HG03097 (cell line): ENCODE results near the gene PSMB7.

Experiments
- ATAC-seq: cut with Tn5 transposase; IDR thresholded peaks from one replicate; pipeline ENCODE4 v1.9.1; 2021; ENCODE audit not compliant: unreplicated experiment, low FRiP score

The PSMB7 gene

DNA sequence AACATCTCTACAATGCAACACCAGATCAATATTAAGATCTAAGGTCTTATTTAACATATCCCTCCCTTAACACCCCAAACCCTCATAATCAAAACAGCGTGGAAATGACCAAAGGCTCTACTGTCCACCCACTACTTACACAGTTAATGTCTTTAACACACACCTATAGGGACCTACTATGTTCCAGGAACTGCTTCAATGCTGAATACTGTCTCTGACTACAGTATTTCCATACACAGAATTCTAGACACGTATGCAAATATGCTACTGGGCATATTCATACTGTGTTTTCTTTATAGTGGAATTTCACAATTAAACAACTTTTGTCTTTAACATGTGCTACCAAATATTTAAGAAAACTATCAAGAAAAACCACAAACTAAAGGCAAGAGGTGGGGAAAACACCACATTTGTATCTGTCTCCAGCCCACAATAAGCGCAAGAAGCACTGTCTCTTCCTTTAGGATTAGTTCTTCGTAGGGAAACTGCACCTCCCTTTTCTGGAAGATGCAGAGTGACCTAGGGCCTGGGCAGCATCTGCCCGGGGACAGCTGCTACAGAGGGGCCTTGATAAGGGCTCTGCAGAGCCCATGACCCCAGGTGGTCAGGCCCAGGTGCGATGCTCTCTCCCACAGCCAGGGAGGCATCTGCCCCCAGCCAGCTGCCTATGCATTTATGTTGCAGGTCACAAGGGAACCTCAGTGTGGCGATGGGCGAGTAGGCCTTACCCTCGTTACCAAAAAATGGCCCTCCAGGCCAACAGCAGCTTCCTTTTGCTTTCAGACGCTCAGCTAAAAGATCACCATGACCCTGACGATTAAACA is 55.2 kb downstream of the PSMB7 start:
- no peak for ATAC-seq

DNA sequence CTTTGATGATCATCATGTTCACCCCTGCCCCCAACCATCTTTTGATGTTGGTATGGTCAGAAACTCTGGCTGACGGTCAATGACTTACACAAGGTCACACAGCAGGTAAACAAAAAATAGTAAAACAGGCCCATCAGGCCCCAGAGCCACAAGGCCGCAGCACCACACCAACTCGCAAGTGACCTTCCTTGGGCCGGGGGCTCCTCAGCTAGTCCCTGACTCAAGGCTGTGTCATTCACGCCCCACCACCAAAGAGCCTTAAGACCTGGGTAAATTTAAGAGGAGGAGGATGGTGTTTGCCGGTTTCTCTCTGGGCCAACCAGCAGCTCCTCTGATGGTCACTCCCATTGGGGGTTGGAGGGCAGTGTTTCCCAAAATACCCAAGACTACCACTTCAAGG is 55.8 kb downstream of the PSMB7 start:
- no peak for ATAC-seq

DNA sequence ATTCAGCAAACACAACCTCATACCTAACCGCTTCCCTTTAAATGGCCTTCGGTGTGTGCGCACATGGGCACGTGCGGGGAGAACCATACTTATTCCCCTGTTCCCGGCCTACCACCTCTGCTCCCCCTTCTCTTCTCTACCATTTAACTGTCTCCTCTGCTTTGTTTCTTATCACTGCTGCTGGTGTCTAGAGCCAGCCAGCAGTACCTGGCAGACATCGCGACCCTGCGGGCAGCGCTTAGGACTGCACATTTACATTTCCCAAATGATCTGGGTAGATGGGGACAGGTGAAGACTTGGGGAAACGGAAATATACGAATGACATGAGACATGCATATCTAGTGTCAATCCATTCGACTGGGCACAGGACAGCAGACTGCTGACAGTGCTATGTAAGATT is 56.6 kb downstream of the PSMB7 start:
- no peak for ATAC-seq

DNA sequence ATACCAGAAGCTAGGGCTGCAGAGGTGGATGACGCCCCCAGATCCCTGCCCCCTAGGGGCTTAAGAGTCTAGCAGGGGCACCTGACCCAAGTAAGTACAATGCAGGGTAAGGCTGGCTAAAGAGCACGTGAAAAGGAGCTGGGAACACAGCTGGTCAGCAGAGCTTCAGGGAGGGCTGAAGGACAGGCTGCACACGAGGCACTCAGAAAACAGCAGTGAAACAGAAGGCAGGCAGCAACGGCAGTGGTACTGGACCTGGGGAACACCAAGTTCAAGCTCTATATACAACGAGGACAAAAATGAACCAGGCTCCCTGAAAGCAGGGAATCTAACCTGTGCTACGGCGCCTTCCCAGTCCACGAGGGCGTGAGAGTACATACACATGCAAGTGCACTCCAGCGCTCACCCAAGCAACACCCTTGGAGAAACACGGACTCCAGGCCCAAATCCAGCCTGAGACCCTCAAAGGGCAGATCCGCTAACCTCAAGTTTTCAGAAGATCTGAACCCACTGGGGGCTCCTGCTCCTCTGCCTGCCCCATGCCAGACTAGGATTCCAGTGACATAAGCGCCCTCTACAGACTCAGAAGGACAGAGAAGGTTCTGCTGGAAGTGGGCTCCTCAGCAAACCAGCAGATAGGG is 57.4 kb downstream of the PSMB7 start:
- ATAC-seq = no peak

DNA sequence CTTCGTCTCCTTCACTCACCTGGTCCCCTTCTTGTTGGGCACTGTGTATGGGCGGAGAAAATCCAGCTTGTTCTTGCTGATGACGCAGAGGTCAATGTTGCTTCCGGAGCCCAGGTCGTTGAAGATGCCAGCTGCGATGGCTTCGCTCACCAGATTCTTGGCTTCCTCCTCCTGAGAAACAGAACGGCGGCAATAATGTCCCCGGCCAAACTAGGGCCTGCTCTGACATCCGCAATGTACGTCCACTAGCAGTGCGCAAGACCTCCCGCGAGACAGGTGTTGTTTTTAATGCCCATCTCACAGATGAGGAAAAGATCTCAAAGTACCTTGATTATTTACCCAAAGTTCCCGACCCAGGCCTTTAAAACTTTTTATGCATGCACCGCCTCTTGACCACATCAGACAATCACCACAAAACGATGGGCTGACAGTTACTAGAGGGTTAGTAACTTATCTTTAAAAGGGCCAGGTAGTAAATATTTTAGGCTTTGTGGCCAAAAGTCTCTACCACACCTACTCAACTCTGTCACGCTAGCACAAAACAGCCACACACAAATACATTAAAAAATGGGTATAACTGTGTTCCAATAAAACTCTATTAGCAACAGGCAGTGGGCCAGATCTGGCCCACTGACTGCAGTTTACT is 58.4 kb downstream of the PSMB7 start:
- no peak for ATAC-seq

DNA sequence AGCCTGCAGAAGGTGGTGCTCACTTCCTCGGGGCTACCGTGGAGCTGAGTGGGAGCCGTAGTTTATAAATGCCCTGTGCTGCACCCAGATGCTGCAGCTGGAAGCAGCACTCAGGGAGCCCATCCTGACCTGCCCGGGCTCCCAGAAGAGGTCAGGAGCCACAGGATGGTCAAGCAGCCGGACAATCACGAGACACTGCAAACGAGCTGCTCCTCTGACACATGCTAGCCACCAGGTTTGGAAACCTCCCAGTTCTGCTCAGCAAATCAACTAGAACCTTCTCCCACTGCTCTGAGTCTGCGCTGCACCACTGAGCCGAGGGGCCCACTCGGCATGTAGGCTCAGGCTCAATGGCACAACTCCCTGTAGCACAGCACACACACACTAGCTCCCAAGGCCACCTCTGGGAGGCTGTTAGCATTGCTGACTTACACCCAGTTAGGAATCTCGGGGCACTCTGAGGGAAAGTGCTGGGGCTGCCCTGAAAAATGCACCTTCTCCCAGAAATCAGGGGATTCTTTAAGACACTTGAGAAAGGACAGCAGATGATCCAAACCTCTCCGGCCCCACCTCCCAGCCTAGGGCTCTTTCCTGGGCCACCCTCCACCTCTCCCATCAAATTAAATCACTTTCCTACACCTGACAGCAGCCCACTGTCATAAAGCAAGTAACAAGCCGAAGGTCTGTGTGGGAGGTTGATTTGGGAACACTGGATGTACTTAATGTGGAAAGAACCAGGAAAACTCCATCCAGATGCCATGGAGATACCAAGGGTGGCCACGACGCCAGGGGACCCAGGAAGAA is 59.1 kb downstream of the PSMB7 start:
- no peak for ATAC-seq

DNA sequence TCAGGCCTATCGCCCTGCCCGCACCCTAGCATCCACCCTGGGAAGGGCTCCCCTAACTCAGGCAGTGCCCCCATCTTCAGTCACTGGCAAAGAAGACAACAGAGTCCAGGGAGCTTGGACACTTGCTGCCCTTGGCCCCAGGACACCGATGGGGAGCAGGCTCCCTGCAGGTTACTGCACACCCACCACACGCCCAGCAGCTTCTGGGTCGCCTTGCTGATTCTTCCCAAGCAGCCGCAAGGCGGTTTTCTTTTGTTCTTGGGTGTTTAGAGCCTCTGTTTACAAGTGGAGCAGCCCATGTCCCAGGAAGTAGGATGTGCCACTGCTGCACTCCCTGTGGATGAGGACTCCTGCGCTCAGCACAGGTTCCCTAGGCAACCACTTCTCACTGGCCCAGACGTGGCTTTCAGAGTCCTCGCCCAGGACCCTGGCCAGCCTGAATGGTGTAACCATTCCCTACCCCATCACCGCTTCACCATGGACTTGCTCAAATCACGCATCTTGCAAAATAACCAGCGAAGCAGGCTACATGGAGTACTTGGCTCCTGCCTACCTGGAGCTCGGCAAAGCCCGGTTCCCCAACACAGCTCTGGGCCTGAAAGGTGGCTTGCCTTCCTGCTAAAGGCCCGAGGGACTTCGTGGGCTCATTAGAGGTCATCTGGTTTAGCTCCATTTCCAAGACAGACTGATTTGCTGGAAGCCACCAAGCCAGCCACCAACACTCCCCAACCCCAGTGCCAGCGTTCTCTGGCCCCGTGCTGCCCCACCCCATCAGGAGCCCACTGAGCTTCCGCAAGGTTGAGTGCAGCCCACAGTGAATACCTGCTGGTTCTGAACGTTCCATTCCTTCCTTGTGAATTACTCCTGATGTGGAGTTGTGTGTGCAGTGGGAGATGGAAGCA is 60.0 kb downstream of the PSMB7 start:
- no peak for ATAC-seq

DNA sequence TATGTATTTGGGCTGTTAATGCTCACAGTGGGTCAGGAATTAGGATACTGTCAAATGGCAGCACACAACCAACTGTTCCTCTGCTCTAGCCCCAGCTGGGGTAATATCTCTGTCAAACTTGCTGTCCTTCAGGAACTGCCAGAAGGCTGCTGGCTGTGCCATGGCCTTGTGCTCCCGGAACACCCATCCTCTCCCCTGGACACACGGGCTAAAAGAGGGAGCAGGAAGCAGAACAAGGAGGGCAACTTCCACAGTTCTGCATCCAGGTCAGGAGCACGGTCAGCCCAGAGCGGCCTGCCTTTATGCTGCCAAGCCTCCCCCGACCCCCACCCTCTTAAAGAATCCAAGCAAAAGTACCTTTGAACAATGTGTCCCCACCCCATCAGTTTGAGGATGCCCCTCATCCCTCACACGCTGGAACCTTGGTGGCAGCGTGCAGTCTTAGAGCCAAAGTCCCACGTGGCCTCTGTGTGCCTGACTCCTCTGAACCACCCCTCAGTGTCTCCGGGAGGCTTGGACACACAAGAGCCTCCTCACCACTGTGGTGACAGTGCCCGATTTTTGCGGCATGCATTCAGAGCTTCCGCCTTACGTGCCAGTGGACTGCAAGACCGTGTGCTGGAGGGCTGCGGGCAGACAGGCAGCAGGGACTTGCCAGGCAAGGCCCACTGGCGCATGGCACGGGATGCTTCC is 60.8 kb downstream of the PSMB7 start:
- ATAC-seq = no peak

DNA sequence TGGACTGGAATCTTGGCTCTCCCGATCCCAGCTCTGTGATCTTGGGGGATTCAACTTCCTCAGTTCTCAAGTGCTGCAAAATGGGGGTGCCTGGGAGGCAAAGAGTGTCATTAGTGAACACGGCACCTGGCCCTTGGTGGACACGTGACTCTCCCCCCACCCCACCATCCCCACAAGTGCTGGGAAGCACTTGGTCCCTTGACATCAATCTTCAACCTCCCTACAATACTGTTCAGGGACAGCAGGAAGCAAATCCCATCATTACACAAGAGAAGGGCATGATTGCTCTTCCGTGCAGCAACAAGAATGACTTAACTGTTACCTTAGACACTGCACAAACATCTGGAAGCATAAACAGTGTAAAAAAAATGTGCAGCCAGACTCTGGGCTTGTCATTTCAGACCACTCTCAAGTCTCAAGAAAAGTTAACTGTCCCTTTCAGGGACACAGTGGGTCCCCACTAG is 61.4 kb downstream of the PSMB7 start:
- no peak for ATAC-seq

DNA sequence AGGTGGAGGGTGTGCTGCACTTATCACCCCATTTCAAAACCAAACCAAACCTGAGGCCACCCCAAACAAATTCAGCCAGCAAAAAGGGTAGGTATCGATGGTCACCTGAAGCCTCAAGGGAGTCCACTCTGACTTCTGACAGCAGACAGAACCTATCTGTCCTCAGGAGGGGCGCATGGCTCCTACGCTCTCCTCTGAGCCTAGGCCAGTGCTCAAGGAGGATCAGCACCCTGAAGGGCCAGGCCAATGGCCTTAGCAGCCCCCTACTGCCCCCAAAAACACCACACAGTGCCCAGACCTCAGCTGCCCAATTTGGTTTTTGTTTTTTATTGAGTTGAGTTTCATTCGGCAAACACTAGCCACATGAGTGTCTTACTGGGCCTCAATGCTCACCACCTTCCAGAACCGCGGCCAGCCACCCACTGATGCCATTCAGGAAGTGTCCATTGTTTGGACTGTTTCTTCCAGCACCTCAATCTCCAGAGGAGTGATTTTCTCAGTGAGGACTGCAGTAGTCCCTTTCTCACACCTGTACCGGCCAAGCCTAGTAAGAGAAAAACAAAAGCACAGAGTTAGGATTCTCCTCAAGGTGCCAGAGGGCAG is 62.0 kb downstream of the PSMB7 start:
- ATAC-seq = no peak

DNA sequence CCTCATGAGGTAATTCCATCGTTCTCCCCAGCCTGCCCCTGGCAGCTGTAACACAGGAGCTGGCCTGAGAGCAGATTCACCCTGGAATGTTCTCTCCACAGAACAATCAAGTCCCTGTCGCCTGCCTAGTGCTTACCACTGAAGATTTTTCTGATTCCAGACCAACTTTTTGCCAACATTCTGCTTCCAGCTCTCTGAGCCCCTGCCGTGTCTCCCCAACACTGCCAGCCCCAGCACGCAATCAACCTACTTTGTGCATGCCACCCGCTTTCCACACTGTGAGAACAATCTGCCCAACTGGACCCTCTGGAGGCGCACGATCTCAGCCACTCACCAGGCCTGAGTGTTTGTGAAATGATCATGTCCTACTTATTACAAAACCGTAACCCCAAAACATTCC is 62.6 kb downstream of the PSMB7 start:
- ATAC-seq = no peak

DNA sequence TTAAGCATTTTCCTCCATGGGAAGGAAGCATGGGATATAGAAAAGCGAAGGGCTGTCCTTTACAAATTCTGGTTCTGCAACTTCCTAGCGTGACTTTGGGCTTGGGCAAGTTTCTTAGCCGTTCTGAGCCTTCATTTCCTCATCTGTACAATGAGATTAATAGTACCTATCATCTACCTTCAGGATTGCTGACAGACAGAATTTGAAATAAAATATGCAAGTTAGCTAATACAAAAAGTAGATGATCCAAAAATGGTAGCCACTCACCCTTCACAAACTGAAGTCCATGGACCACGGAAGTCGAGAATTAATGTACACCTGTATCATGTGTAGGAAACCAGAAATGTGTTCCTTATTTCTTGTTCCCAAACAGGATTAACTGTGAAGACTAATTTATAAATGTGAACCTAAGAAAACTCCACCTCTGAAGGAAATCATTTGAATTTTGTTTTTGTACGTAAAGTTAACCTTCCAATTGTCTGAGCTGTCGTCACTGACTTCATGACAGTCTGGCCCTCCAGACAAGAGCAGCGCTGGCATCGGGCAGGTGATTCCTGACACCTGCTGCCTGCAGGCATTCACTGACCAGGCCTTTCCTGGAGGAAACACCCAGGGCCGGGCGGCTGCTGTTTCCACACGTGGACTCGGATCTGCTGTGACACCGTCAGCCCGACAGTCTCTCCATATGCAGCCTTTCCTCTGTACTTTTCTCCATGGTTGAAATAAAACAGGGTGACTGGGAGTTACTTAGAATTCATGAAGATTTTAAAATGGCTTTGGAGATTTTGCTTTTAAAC is 63.4 kb downstream of the PSMB7 start:
- no peak for ATAC-seq

DNA sequence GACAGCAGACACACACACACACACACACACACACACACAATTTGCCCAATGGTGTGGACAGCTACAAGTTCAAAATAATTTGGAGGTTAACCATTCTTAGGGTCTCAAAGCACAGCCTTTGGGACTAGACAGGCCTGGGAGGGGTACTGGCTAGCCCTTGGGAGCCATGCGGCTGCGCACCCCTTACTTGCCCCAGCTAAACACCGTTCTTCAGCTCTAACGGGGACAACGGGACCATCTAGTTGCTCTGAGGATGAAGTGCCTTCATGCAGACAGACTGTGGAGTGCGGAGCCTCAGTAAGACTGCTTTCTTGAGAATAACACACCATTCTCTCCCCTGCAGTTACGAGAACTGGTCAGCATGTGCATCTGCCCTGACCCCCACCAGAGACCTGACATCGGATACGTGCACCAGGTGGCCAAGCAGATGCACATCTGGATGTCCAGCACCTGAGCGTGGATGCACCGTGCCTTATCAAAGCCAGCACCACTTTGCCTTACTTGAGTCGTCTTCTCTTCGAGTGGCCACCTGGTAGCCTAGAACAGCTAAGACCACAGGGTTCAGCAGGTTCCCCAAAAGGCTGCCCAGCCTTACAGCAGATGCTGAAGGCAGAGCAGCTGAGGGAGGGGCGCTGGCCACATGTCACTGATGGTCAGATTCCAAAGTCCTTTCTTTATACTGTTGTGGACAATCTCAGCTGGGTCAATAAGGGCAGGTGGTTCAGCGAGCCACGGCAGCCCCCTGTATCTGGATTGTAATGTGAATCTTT is 64.6 kb downstream of the PSMB7 start:
- ATAC-seq = no peak

DNA sequence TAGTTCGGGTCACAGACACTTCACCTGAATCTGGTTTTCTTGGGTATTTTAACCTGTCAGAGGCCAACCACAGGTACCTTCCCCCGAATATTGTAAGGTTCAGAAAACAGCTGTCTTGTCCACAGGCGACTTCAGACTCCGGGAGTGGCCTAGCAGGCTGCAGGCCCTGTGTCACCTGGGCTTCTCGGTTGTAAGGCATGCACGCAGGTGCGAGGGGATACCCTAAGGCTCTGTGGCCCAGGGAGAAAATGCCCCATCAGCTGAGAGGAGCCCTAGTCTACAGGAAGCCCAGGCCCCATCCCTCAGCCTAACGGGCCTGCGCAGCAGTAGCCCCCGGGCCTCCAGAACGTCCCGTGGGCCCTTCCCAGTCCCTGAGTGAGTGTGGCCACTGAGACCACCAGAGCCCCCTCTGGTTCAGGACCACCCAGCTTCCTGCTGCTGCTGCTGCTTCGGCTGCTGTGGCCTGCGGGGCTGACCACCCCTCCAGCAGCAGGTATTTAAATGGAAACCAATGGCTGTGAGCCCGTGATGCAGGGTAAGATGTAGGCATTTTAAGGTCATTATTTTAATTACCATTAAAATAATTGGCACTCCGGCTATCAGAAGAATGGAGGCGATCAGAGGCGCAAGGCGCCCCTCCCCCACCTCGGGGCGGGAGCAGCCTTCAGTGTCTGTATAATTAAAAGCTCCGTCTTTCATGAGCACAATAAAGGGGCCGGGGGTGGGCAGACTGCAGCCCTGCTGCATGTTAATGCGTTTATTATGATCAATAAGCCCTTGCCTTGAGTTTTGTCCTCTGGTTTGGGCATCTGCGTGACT is 65.4 kb downstream of the PSMB7 start:
- no peak for ATAC-seq

DNA sequence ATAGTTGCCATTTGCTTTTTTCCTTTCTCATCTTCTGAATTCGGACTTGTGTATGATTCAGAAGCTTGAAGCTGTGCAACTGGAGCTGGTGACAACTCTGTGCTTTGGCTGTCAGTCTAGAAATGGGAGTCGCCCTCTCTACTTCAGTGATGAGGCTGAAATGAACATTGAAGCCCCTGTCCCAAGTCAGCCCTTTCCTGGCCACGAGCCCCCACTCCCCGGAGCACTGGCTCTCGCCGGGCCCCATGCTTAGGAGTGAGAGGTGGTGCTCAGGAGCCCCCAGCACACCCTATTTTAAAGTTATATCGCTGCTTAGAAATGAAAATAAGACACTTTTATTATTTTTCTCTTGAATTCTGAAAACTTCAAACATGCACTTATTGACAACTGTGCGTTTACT is 66.0 kb downstream of the PSMB7 start:
- ATAC-seq = no peak

DNA sequence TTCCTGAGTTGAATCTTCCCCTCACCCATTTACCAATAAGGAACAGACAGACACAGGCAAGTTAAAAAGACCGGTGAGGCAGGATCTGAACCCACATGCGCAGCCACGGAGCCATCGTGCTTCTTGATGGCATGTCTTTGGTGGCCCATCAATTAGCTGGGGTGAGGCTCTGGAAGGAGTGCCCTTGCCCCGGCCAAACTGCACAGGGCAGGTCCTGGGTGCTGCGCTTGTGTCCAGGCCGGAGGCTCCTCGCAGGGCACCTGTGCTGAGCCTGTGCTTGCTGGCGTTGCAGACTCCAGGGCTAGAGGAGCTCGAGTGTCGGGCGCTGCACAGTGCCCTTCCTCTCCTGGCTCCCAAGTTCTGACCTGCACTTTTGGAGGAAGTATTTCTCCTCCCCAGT is 66.4 kb downstream of the PSMB7 start:
- no peak for ATAC-seq

DNA sequence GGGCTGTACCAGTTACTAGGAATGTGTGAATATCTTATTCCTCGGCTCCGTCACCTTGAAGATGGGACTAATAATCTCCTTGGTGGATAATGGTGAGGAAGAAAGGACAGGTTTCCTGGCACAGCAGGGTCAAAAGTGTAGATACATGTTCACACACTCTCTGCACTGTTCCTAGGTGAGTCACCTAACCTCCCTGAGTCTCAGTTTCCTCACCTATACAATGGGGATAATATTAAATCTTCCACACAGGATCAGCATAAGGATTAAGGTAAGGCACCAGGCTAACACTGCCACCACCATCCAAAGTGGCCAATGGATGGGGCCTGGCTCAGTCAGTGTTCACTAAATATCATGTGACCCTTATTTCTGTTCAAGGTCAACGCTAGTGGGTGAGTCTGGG is 66.9 kb downstream of the PSMB7 start:
- ATAC-seq = no peak
